ENCODE data around the gene RTN4. TPM values are rescaled to one million over a fixed set of nuclear protein-coding genes. Genes with fewer than 3 reads are reported as not detected.

Gene RTN4
- total RNA-seq, 4 donors from 2014 or later: 234 to 395 (median 319) TPM

DNA sequence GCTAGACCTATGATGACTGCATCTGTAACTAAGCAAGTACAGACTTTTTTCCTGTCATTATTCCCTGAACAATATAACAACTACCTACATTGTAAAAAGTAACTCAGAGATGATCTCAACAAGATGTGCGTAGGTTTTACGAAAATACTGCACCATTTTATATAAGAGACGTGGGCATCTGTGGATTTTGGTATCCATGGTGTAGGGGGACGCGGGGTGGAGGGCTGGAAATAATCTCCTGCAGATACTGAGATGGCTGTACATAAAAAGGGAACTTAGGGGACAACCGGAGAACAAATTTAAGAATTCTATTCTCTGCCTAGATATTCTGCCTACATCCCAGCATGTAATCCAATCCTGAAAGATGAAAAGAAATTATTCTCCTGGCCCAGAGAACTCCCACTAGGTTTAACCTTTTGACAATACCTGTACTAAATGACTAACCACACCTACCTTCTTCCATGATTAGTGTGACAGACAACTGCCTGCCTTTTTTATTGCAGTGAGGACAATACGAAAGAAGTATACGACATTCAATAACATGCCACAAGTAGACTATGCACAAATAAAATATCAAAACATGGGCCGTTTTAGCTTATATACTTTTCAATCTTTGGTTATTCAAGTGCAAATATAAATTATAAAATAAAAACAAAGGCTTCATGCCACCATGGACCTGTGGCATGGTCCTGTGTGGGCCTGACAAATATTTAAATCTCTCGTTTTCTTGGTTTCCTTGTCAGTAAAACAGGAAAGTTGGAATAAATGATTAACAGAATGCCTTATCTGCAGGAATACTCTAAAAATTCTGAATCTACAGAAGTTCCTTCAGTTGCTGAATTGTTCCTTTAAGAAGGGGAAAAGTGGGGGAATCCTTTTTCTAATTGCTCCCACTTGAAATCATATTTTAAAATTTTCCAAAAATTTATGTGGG, 46.3 kb downstream of the RTN4 start:
- Histone ChIP-seq H3K27ac (no peak overlapping the region), H3K27me3 (no peaks in the 10 kb centered on the region), H3K4me3 (no peak overlapping the region), H3K9me3 (no peaks in the 10 kb centered on the region), H3K36me3 (no peaks in the 10 kb centered on the region), H3K4me1 (peaks cover 86% of the 10 kb centered on the region)
- DNase-seq (ENCODE audit: low spot score in 2 of 2): no peak
- 86% methylated on average over 10 of the region's 10 CpGs for WGBS
- no peak for TF ChIP-seq EP300 (IDR thresholded peaks at IDR 0.05)
- TF ChIP-seq POLR2AphosphoS5 (IDR thresholded peaks at IDR 0.05): no peak
- no peak for TF ChIP-seq POLR2A (IDR thresholded peaks at IDR 0.05)
- TF ChIP-seq, protein P1, sequence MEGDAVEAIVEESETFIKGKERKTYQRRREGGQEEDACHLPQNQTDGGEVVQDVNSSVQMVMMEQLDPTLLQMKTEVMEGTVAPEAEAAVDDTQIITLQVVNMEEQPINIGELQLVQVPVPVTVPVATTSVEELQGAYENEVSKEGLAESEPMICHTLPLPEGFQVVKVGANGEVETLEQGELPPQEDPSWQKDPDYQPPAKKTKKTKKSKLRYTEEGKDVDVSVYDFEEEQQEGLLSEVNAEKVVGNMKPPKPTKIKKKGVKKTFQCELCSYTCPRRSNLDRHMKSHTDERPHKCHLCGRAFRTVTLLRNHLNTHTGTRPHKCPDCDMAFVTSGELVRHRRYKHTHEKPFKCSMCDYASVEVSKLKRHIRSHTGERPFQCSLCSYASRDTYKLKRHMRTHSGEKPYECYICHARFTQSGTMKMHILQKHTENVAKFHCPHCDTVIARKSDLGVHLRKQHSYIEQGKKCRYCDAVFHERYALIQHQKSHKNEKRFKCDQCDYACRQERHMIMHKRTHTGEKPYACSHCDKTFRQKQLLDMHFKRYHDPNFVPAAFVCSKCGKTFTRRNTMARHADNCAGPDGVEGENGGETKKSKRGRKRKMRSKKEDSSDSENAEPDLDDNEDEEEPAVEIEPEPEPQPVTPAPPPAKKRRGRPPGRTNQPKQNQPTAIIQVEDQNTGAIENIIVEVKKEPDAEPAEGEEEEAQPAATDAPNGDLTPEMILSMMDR (IDR thresholded peaks at IDR 0.05): no peak

DNA sequence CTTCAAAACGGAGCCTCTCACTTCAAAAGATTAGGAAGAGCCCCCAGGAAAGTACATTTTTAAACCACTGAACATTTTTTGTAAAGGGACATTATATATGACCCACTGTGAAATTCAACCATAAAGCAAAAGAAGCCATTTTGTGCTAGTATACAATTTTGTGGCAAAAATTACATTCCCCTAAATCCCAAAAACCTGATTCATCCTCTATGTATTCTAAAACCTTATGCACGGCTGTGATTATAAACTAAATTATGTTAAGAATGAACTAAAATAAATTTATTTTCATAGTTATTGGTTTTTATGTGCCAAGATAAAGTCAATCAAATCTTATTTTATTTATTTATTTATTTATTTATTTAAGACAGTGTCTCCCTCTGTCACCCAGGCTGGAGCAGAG, 48.5 kb downstream of the RTN4 start:
- Histone ChIP-seq H3K4me1 (peaks cover 84% of the 10 kb centered on the region), H3K9me3 (no peaks in the 10 kb centered on the region), H3K27me3 (no peaks in the 10 kb centered on the region), H3K36me3 (no peaks in the 10 kb centered on the region), H3K27ac (no peak overlapping the region), H3K4me3 (no peak overlapping the region)
- WGBS: 87% methylated on average over 2 of the region's 2 CpGs
- TF ChIP-seq EP300 (IDR thresholded peaks at IDR 0.05) (no peak), POLR2A (IDR thresholded peaks at IDR 0.05) (no peak)
- TF ChIP-seq, protein P1 (IDR thresholded peaks at IDR 0.05): no peak
- DNase-seq (ENCODE audit: low spot score in 2 of 2): no peak

DNA sequence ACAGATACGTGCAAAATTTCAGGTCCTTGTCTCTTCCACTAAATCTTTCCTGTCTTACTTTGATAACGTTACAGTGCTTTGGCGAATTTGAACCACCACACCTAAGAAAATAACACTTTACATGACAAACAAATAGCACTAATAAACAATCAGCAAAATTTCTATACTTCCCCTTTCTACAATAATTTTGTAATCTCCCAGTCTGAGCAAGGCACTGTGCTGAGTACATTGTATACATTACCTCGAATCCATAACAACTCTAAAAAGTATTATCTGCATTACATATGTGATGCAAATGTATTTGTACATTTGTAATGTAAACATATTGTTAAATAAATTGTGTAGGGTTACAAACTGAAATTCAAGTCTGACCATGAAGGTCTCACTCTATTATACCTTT, 49.9 kb downstream of the RTN4 start:
- Histone ChIP-seq H3K27me3 (no peaks in the 10 kb centered on the region), H3K27ac (no peak overlapping the region), H3K4me3 (no peak overlapping the region), H3K36me3 (no peaks in the 10 kb centered on the region), H3K9me3 (no peaks in the 10 kb centered on the region), H3K4me1 (peaks cover 78% of the 10 kb centered on the region)
- no peak for DNase-seq (ENCODE audit: low spot score in 2 of 2)
- no peak for TF ChIP-seq POLR2AphosphoS5 (IDR thresholded peaks at IDR 0.05)
- TF ChIP-seq EP300 (IDR thresholded peaks at IDR 0.05): no peak
- TF ChIP-seq, protein P1 (IDR thresholded peaks at IDR 0.05): no peak
- TF ChIP-seq POLR2A (IDR thresholded peaks at IDR 0.05): no peak
- WGBS: 40% methylated on average over 4 of the region's 4 CpGs

DNA sequence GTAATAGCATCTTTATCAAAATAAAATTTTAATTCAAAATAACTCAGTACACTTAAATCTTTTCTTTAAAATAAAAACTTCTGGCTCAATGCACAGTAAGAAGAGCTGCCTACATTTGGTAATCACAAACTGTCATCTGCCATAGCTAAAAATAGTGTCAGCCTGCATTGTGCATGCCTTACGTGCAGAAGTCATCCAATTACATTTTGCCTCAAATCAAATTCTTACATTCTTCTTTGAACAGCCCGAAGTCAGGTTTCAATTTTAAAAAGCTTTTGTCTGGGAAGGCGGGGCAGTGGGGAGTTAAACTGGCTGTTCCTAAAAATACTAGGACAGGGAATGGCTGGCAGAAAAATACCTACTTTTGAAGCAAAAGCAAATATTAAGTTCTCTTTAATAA, 51.1 kb downstream of the RTN4 start:
- Histone ChIP-seq H3K4me3 (no peak overlapping the region), H3K4me1 (peaks cover 68% of the 10 kb centered on the region), H3K27me3 (no peaks in the 10 kb centered on the region), H3K27ac (no peak overlapping the region), H3K36me3 (no peaks in the 10 kb centered on the region), H3K9me3 (no peaks in the 10 kb centered on the region)
- no peak for DNase-seq (ENCODE audit: low spot score in 2 of 2)
- TF ChIP-seq, protein P1 (IDR thresholded peaks at IDR 0.05): no peak
- TF ChIP-seq POLR2AphosphoS5 (IDR thresholded peaks at IDR 0.05): no peak
- no peak for TF ChIP-seq POLR2A (IDR thresholded peaks at IDR 0.05)
- TF ChIP-seq EP300 (IDR thresholded peaks at IDR 0.05): no peak
- WGBS: 4% methylated on average over 3 of the region's 3 CpGs

DNA sequence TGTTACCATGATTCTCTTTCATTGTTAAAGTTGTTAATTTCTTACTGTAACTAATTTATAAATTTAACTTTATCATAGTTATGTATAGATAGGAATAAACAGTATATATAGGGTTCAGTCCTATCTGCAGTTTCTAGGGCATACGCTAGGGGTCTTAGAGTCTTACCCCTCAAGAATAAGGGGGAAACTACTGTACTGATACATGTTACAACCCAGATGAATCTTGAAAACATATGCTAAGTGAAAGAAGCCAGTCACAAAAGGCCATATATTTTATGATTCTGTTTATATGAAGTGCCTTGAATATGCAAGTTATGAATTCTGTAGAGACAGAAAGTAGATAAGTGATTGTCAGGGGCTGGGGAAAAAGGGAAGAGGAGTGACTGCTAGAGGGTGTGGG, 52.4 kb downstream of the RTN4 start:
- H3K9me3 ChIP-seq: no peaks in the 10 kb centered on the region
- H3K27ac ChIP-seq: no peak overlapping the region
- no peaks in the 10 kb centered on the region for H3K36me3 ChIP-seq
- H3K4me1 ChIP-seq: peaks cover 68% of the 10 kb centered on the region
- no peak for DNase-seq (ENCODE audit: low spot score in 2 of 2)
- no peak overlapping the region for H3K4me3 ChIP-seq
- TF ChIP-seq POLR2AphosphoS5 (IDR thresholded peaks at IDR 0.05) (no peak), EP300 (IDR thresholded peaks at IDR 0.05) (no peak), POLR2A (IDR thresholded peaks at IDR 0.05) (no peak)
- TF ChIP-seq, protein P1 (IDR thresholded peaks at IDR 0.05): no peak
- 77% methylated on average over 1 of the region's 1 CpG for WGBS
- no peaks in the 10 kb centered on the region for H3K27me3 ChIP-seq
